Colonic mucosa (tissue), 4 donors: ENCODE results near the gene MGME1. TPM values are rescaled to one million over a fixed set of nuclear protein-coding genes. Genes with fewer than 3 reads are reported as not detected.

Source experiments
- DNase-seq: peaks from one replicate; pipeline ENCODE4 v3.0.0-alpha.2; 2020
- H3K27ac ChIP-seq: fragments of 200-600 bp; one replicate; pipeline ENCODE4 v1.8.0; 2021
- H3K27me3 ChIP-seq: fragments of 200-600 bp; one replicate; pipeline ENCODE4 v1.8.0; 2021
- H3K36me3 ChIP-seq: fragments of 200-600 bp; one replicate; pipeline ENCODE4 v1.8.0; 2021
- H3K4me1 ChIP-seq: fragments of 200-600 bp; one replicate; pipeline ENCODE4 v1.8.0; 2021; ENCODE audit warnings: mild to moderate bottlenecking
- H3K4me3 ChIP-seq: fragments of 200-600 bp; one replicate; pipeline ENCODE4 v1.8.0; 2021
- H3K9ac ChIP-seq, 2 donors: one replicate each; pipeline ENCODE4 v1.7.0; 2013; ENCODE audit warnings: control low read depth in 2 of 2, low read depth in 2 of 2, low read length in 2 of 2
- H3K9me3 ChIP-seq: fragments of 200-600 bp; one replicate; pipeline ENCODE4 v1.8.0; 2021
- CTCF ChIP-seq: fragments of 200-600 bp; IDR thresholded peaks from one replicate; pipeline ENCODE4 v1.8.0; 2022; ENCODE audit warnings: antibody characterized with exemption, mild to moderate bottlenecking
- intact Hi-C: fragments of 100-400 bp; cut with DNase I; formaldehyde crosslinking; loops from one replicate; pipeline ENCODE4 v1.14.1; 2022
- total RNA-seq, 2 donors: library from RNA; stranded (reverse); fragmentation: NEBNext Ultra II Directional in 1 of 2; extraction: Animal tissue kit (Norgen Biotek cat#: 25700) in 1 of 2; gene quantifications; one replicate each; pipeline ENCODE4 v1.2.1, GENCODE V29; 2021
- donor health status: healthy.
- donor health status: DM: no; HTN: no; CAD: no.
- donor health status: DM: no; HTN: no; CAD: no.

MGME1 gene
- total RNA-seq, 2 donors from 2014 or later: 20.5 to 21.1 TPM

- no peaks in the 10 kb centered on the region for H3K36me3 ChIP-seq
- H3K4me3 ChIP-seq: no peak overlapping the region
- peaks cover 11% of the 10 kb centered on the region for H3K4me1 ChIP-seq
- peak overlapping the region; percentile 62 for H3K27ac ChIP-seq
- intact Hi-C loops: no loop called here
- no peaks in the 10 kb centered on the region for H3K9me3 ChIP-seq
- TF ChIP-seq CTCF: no peak
- DNase-seq: no peak
- H3K9ac ChIP-seq: peak overlapping the region in 1 of 2 donors; percentile 73
- no peaks in the 10 kb centered on the region for H3K27me3 ChIP-seq
These were observed 40.6 kb upstream of the MGME1 start for GRCh38 chr20:17928211-17928611.

- Histone ChIP-seq H3K27ac (peak overlapping the region; percentile 62), H3K9ac (peak overlapping the region; percentile 9 to 73), H3K4me1 (peaks cover 11% of the 10 kb centered on the region)
These were observed 40.0 kb upstream of the MGME1 start for GRCh38 chr20:17928633-17929311.

GRCh38 chr20:17931513-17931912 lies 37.3 kb upstream of the MGME1 start:
- TF ChIP-seq CTCF: no peak
- Histone ChIP-seq H3K9me3 (no peaks in the 10 kb centered on the region), H3K4me1 (peaks cover 11% of the 10 kb centered on the region), H3K27me3 (no peaks in the 10 kb centered on the region), H3K36me3 (no peaks in the 10 kb centered on the region), H3K27ac (no peak overlapping the region), H3K9ac (no peak overlapping the region), H3K4me3 (no peak overlapping the region)
- intact Hi-C loops: no loop called here
- no peak for DNase-seq

More at GRCh38 chr20:17928633-17929311, 40.0 kb upstream of the MGME1 start:
- no peaks in the 10 kb centered on the region for H3K27me3 ChIP-seq
- no peak overlapping the region for H3K4me3 ChIP-seq
- no peaks in the 10 kb centered on the region for H3K36me3 ChIP-seq
- DNase-seq: peak; percentile 77
- no peaks in the 10 kb centered on the region for H3K9me3 ChIP-seq
- no peak for TF ChIP-seq CTCF
- intact Hi-C loops: no loop called here

- no peak overlapping the region for H3K27ac ChIP-seq
- peak overlapping the region in 1 of 2 donors; percentile 19 for H3K9ac ChIP-seq
- intact Hi-C loops: no loop called here
- H3K9me3 ChIP-seq: no peaks in the 10 kb centered on the region
- no peak for TF ChIP-seq CTCF
- DNase-seq: no peak
- H3K4me1 ChIP-seq: peaks cover 4% of the 10 kb centered on the region
- H3K36me3 ChIP-seq: no peaks in the 10 kb centered on the region
- no peaks in the 10 kb centered on the region for H3K27me3 ChIP-seq
- no peak overlapping the region for H3K4me3 ChIP-seq
These were observed 36.4 kb upstream of the MGME1 start for GRCh38 chr20:17932396-17932795.

GRCh38 chr20:17933121-17933520 lies 35.7 kb upstream of the MGME1 start:
- intact Hi-C loops: no loop called here
- Histone ChIP-seq H3K4me3 (no peak overlapping the region), H3K4me1 (peaks cover 4% of the 10 kb centered on the region), H3K36me3 (no peaks in the 10 kb centered on the region), H3K27me3 (no peaks in the 10 kb centered on the region), H3K27ac (no peak overlapping the region), H3K9ac (no peak overlapping the region), H3K9me3 (no peaks in the 10 kb centered on the region)
- no peak for DNase-seq
- no peak for TF ChIP-seq CTCF
